Measurements from ENCODE around the gene PCBD2.

Gene PCBD2

DNA sequence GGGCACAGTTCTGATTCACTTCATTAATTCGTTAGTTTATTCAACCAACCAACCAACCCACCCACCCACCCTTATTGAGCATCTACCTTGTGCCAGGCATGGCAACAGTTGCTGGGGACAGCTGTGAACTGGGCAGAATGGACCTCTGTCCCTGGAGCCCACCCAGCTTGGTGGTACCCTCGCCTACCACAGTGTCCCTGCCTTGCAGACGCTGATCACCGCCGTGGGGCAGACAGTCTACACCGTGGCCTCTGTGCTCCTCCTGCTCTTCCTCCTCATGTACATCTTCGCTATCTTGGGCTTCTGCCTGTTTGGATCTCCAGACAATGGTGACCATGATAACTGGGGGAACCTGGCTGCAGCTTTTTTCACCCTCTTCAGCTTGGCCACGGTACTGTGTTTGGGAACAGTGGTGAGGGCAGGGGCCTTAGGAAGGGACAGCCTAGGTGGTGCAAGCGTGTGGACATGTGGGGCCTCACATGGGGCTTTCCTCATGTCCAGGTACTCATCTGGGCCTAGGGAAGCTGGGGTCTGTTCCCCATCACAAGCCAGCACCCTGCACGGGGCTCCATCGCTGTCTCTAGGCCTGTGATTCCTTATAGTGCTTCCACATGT is 102.9 kb downstream of the PCBD2 start:
- Histone ChIP-seq H4K20me1 (ENCODE audit: insufficient read depth, low read length) (no peaks in the 10 kb centered on the region), H3K4me3 (ENCODE audit: low read depth in 1 of 2, low read length in 2 of 2) (no peak overlapping the region), H2AFZ (ENCODE audit: low read depth, low read length) (no peak overlapping the region), H3K36me3 (ENCODE audit: insufficient read depth, low read length) (no peaks in the 10 kb centered on the region), H3K79me2 (ENCODE audit: insufficient read depth, low read length) (no peaks in the 10 kb centered on the region), H3K27me3 (ENCODE audit: insufficient read depth, low read length, poor library complexity) (no peaks in the 10 kb centered on the region), H3K9ac (ENCODE audit: low read depth, low read length) (no peak overlapping the region), H3K9me3 (ENCODE audit: insufficient read depth, low read length, severe bottlenecking) (no peaks in the 10 kb centered on the region), H3K4me2 (ENCODE audit: insufficient read depth, low read length) (no peak overlapping the region), H3K27ac (ENCODE audit: low read length) (no peak overlapping the region), H3K4me1 (ENCODE audit: insufficient read depth, low read length) (no peaks in the 10 kb centered on the region)
- DNase-seq (no peak), ATAC-seq (ENCODE audit: insufficient read depth, low read depth) (no peak)
- TF ChIP-seq, protein P1, sequence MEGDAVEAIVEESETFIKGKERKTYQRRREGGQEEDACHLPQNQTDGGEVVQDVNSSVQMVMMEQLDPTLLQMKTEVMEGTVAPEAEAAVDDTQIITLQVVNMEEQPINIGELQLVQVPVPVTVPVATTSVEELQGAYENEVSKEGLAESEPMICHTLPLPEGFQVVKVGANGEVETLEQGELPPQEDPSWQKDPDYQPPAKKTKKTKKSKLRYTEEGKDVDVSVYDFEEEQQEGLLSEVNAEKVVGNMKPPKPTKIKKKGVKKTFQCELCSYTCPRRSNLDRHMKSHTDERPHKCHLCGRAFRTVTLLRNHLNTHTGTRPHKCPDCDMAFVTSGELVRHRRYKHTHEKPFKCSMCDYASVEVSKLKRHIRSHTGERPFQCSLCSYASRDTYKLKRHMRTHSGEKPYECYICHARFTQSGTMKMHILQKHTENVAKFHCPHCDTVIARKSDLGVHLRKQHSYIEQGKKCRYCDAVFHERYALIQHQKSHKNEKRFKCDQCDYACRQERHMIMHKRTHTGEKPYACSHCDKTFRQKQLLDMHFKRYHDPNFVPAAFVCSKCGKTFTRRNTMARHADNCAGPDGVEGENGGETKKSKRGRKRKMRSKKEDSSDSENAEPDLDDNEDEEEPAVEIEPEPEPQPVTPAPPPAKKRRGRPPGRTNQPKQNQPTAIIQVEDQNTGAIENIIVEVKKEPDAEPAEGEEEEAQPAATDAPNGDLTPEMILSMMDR (IDR thresholded peaks at IDR 0.05; ENCODE audit: borderline replicate concordance, extremely low read depth, low read length, poor library complexity, severe bottlenecking), result no peak
- no peak for TF ChIP-seq EZH2 (IDR thresholded peaks at IDR 0.05; ENCODE audit: borderline replicate concordance, low read depth, low read length, severe bottlenecking)

DNA sequence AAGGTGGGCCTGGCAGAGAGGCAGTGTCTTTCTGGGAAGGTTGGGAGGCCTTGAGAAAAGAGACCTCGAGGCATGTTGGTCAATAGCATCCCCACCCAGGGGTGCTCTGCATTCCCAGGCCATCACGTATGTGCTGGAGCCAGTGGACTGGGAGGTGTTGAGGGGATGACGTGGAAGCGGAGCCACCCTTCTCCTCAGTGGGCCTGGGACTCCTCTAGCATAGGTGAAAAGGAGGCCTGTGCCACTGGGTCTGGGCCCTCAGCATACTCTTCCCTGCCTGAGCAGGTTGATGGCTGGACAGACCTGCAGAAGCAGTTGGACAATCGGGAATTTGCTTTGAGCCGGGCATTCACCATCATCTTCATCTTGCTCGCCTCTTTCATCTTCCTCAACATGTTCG is 103.6 kb downstream of the PCBD2 start:
- Histone ChIP-seq H3K4me1 (ENCODE audit: insufficient read depth, low read length) (no peaks in the 10 kb centered on the region), H3K27me3 (ENCODE audit: insufficient read depth, low read length, poor library complexity) (no peaks in the 10 kb centered on the region), H3K79me2 (ENCODE audit: insufficient read depth, low read length) (no peaks in the 10 kb centered on the region), H3K36me3 (ENCODE audit: insufficient read depth, low read length) (no peaks in the 10 kb centered on the region), H3K9ac (ENCODE audit: low read depth, low read length) (no peak overlapping the region), H3K9me3 (ENCODE audit: insufficient read depth, low read length, severe bottlenecking) (no peaks in the 10 kb centered on the region), H3K27ac (ENCODE audit: low read length) (no peak overlapping the region), H4K20me1 (ENCODE audit: insufficient read depth, low read length) (no peaks in the 10 kb centered on the region), H2AFZ (ENCODE audit: low read depth, low read length) (no peak overlapping the region), H3K4me3 (ENCODE audit: low read depth in 1 of 2, low read length in 2 of 2) (no peak overlapping the region), H3K4me2 (ENCODE audit: insufficient read depth, low read length) (no peak overlapping the region)
- no peak for TF ChIP-seq EZH2 (IDR thresholded peaks at IDR 0.05; ENCODE audit: borderline replicate concordance, low read depth, low read length, severe bottlenecking)
- TF ChIP-seq, protein P1 (IDR thresholded peaks at IDR 0.05; ENCODE audit: borderline replicate concordance, extremely low read depth, low read length, poor library complexity, severe bottlenecking), result no peak
- DNase-seq, result no peak
- no peak for ATAC-seq (ENCODE audit: insufficient read depth, low read depth)

DNA sequence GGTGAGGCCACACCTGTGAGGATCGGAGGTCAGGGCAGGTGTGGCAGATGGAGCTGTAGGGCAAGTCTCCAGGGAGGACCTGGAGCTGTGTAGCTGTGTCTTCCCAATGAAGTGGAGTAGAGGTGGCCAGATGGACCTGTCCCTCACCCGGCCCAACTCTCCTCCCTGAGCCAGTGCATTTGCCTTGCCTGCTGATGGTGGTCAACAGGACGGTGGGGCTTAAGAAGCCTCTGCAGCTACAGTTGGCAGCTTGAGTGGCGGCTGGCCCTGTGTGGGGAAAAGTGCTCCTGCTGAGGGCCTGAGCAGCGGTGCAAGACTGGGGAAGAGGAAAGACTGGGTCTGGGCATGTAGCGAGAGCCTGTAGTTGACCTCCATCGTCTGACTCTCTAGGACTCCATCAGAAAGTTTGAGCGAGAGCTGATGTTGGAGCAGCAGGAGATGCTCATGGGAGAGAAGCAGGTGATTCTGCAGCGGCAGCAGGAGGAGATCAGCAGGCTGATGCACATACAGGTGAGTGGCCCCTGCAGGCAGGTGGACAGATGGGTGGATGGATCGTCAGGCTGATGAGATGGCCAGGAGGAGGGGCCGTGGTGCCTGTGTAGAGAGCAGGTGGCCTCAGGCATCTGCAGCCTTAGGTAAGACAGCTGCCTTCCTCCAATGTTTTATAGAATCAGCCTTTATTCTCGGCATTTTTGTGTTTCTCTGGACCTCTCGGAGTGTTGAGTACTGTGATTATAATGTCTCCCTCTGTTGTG is 104.2 kb downstream of the PCBD2 start:
- Histone ChIP-seq H3K27me3 (ENCODE audit: insufficient read depth, low read length, poor library complexity) (no peaks in the 10 kb centered on the region), H3K36me3 (ENCODE audit: insufficient read depth, low read length) (no peaks in the 10 kb centered on the region), H3K9ac (ENCODE audit: low read depth, low read length) (no peak overlapping the region), H3K4me2 (ENCODE audit: insufficient read depth, low read length) (no peak overlapping the region), H3K79me2 (ENCODE audit: insufficient read depth, low read length) (no peaks in the 10 kb centered on the region), H3K4me3 (ENCODE audit: low read depth in 1 of 2, low read length in 2 of 2) (no peak overlapping the region), H2AFZ (ENCODE audit: low read depth, low read length) (no peak overlapping the region), H3K4me1 (ENCODE audit: insufficient read depth, low read length) (no peaks in the 10 kb centered on the region), H3K9me3 (ENCODE audit: insufficient read depth, low read length, severe bottlenecking) (no peaks in the 10 kb centered on the region), H4K20me1 (ENCODE audit: insufficient read depth, low read length) (no peaks in the 10 kb centered on the region), H3K27ac (ENCODE audit: low read length) (no peak overlapping the region)
- no peak for TF ChIP-seq EZH2 (IDR thresholded peaks at IDR 0.05; ENCODE audit: borderline replicate concordance, low read depth, low read length, severe bottlenecking)
- TF ChIP-seq, protein P1 (IDR thresholded peaks at IDR 0.05; ENCODE audit: borderline replicate concordance, extremely low read depth, low read length, poor library complexity, severe bottlenecking), result no peak
- ATAC-seq (ENCODE audit: insufficient read depth, low read depth) (no peak), DNase-seq (no peak)

All from DND-41 (cell line).